SK-N-SH treated with all-trans-retinoic acid at 6 μM for 48 hours (cell line): ENCODE results near the gene SLX4IP.

Source experiments
- ATAC-seq: fragments of 200-7000 bp; cut with Tn5 transposase; 3 replicates; pipeline ENCODE4 v1.9.1; 2020; ENCODE audit warnings: mild to moderate bottlenecking, moderate library complexity
- ARNTL ChIP-seq: fragments of 450-650 bp; formaldehyde crosslinking; IDR thresholded peaks from 2 replicates; pipeline ENCODE4 v1.5.0; 2020; ENCODE audit warnings: low read depth, mild to moderate bottlenecking, moderate library complexity, borderline replicate concordance
- BACH2 ChIP-seq: fragments of 250-450 bp; sonication (Bioruptor Pico); IDR thresholded peaks from 2 replicates; pipeline ENCODE4 v1.9.0; 2021; ENCODE audit warnings: mild to moderate bottlenecking, borderline replicate concordance
- CREB5 ChIP-seq: fragments of 250-450 bp; sonication (Bioruptor Pico); IDR thresholded peaks from 2 replicates; pipeline ENCODE4 v1.5.1; 2020; ENCODE audit warnings: low read depth, mild to moderate bottlenecking, moderate library complexity
- CSDC2 ChIP-seq: fragments of 250-450 bp; sonication (Bioruptor Pico); IDR thresholded peaks from 2 replicates; pipeline ENCODE4 v1.5.0; 2020; ENCODE audit warnings: mild to moderate bottlenecking, moderate library complexity
- ESRRG ChIP-seq: fragments of 250-450 bp; sonication (Bioruptor Pico); IDR thresholded peaks from 2 replicates; pipeline ENCODE4 v1.6.1; 2021; ENCODE audit warnings: mild to moderate bottlenecking
- GLIS3 ChIP-seq: fragments of 250-450 bp; sonication (Bioruptor Pico); IDR thresholded peaks from 2 replicates; pipeline ENCODE4 v1.5.0; 2020; ENCODE audit warnings: mild to moderate bottlenecking, moderate library complexity
- ISL1 ChIP-seq: fragments of 250-450 bp; sonication (Bioruptor Pico); IDR thresholded peaks from 2 replicates; pipeline ENCODE4 v2.1.2; 2022; ENCODE audit warnings: mild to moderate bottlenecking, moderate library complexity
- OSR1 ChIP-seq: fragments of 250-450 bp; sonication (Bioruptor Pico); IDR thresholded peaks from 2 replicates; pipeline ENCODE4 v1.8.0; 2022; ENCODE audit warnings: moderate library complexity, mild to moderate bottlenecking, inconsistent platforms
- PPARA ChIP-seq: fragments of 250-450 bp; sonication (Bioruptor Pico); IDR thresholded peaks from 2 replicates; pipeline ENCODE4 v1.5.0; 2020; ENCODE audit warnings: mild to moderate bottlenecking, borderline replicate concordance
- RARB ChIP-seq: fragments of 250-450 bp; sonication (Bioruptor Pico); IDR thresholded peaks from 2 replicates; pipeline ENCODE4 v1.8.0; 2021; ENCODE audit warnings: mild to moderate bottlenecking, moderate library complexity
- SNAI2 ChIP-seq: fragments of 250-450 bp; sonication (Bioruptor Pico); IDR thresholded peaks from 2 replicates; pipeline ENCODE4 v1.5.0; 2020; ENCODE audit warnings: mild to moderate bottlenecking, moderate library complexity
- TCF4 ChIP-seq: fragments of 250-450 bp; sonication (Bioruptor Pico); IDR thresholded peaks from 2 replicates; pipeline ENCODE4 v1.8.0; 2021; ENCODE audit warnings: mild to moderate bottlenecking, moderate library complexity, borderline replicate concordance
- TOX ChIP-seq: fragments of 250-450 bp; sonication (Bioruptor Pico); IDR thresholded peaks from 2 replicates; pipeline ENCODE4 v1.8.0; 2021; ENCODE audit warnings: mild to moderate bottlenecking, moderate library complexity, borderline replicate concordance
- TSHZ2 ChIP-seq: fragments of 250-450 bp; sonication (Bioruptor Pico); IDR thresholded peaks from 2 replicates; pipeline ENCODE4 v1.5.0; 2020; ENCODE audit warnings: mild to moderate bottlenecking, moderate library complexity
- ZFP30 ChIP-seq: fragments of 450-650 bp; formaldehyde crosslinking; IDR thresholded peaks from 2 replicates; pipeline ENCODE4 v1.5.0; 2022; ENCODE audit warnings: mild to moderate bottlenecking, moderate library complexity
- ZNF565 ChIP-seq: fragments of 450-650 bp; formaldehyde crosslinking; conservative IDR thresholded peaks from 2 replicates; pipeline ENCODE4 v1.5.0; 2020; ENCODE audit warnings: low read depth, mild to moderate bottlenecking, moderate library complexity
- ZNF70 ChIP-seq: fragments of 450-650 bp; formaldehyde crosslinking; IDR thresholded peaks from 2 replicates; pipeline ENCODE4 v1.5.0; 2020; ENCODE audit warnings: mild to moderate bottlenecking, moderate library complexity
- ZNF8 ChIP-seq: fragments of 450-650 bp; formaldehyde crosslinking; IDR thresholded peaks from 2 replicates; pipeline ENCODE4 v1.5.0; 2020; ENCODE audit warnings: mild to moderate bottlenecking, moderate library complexity
- TF ChIP-seq, protein P1 (sequence below): fragments of 250-450 bp; sonication (Bioruptor Pico); IDR thresholded peaks from 2 replicates; pipeline ENCODE4 v1.5.1; 2021; ENCODE audit warnings: mild to moderate bottlenecking, moderate library complexity
- TF ChIP-seq, protein P2 (sequence below): fragments of 250-450 bp; sonication (Bioruptor Pico); IDR thresholded peaks from 2 replicates; pipeline ENCODE4 v1.8.0; 2020; ENCODE audit warnings: mild to moderate bottlenecking, moderate library complexity, borderline replicate concordance
- TF ChIP-seq, protein P3 (sequence below): fragments of 250-450 bp; sonication (Bioruptor Pico); IDR thresholded peaks from 2 replicates; pipeline ENCODE4 v1.8.0; 2021; ENCODE audit warnings: low read depth, mild to moderate bottlenecking, moderate library complexity, borderline replicate concordance

The SLX4IP gene

GRCh38 chr20:10454151-10454750 lies 19.1 kb downstream of the SLX4IP start:
- no peak for TF ChIP-seq OSR1 (CRISPR knock-in tag)
- no peak for TF ChIP-seq ISL1 (CRISPR knock-in tag)
- TF ChIP-seq PPARA (CRISPR knock-in tag), result no peak
- no peak for TF ChIP-seq CSDC2
- TF ChIP-seq ZNF8 (CRISPR knock-in tag), result no peak
- no peak for TF ChIP-seq SNAI2 (CRISPR knock-in tag)
- TF ChIP-seq ESRRG (CRISPR knock-in tag), result no peak
- TF ChIP-seq ZNF70, result no peak
- TF ChIP-seq, all 23 proteins: peak for 0
- no peak for ATAC-seq

DNA sequence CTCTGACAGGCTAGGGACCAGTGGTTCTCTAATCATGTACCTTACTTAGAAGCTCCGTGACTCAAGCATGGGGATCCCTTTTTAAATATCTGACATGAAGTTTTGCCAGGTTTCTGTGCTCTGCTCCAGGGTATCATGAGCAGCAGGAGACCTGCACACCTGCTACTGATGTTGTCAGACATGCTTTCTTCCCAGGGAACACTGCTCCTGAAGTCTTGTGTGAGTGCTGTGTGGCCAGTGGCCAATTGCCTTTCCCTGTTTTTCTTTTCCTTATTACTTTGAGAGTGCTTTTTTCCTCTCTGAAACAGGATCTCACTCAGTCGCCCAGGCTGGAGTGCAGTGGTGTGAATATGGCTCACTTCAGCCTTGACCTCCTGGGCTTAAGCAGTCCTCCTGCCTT lies 26.4 kb downstream of the SLX4IP start:
- TF ChIP-seq CSDC2 (no peak), SNAI2 (CRISPR knock-in tag) (no peak), RARB (CRISPR knock-in tag) (no peak), ZNF565 (CRISPR knock-in tag) (no peak), ESRRG (CRISPR knock-in tag) (no peak), GLIS3 (no peak)
- TF ChIP-seq, protein P1, sequence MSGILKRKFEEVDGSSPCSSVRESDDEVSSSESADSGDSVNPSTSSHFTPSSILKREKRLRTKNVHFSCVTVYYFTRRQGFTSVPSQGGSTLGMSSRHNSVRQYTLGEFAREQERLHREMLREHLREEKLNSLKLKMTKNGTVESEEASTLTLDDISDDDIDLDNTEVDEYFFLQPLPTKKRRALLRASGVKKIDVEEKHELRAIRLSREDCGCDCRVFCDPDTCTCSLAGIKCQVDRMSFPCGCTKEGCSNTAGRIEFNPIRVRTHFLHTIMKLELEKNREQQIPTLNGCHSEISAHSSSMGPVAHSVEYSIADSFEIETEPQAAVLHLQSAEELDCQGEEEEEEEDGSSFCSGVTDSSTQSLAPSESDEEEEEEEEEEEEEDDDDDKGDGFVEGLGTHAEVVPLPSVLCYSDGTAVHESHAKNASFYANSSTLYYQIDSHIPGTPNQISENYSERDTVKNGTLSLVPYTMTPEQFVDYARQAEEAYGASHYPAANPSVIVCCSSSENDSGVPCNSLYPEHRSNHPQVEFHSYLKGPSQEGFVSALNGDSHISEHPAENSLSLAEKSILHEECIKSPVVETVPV, result no peak
- TF ChIP-seq, all 23 proteins: peak for 0
- ATAC-seq, result no peak

DNA sequence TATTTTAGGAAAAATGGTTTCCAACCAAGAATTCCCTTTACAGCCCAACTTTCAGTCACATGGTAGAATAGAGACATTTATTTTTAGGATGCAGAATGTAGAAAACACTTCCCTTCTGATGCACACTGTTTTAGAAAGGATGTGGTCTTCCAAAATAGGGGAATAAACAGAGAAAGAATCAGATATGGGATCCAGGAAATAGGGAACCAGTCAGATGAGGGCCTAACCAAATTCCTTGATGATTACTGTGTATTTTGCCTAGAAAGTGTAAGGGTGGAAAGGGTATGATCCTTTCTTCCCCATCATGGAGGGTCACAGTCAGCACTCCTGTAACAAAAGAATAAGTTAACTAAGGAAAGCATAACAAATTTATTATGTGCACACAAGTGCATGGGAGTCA lies 27.4 kb downstream of the SLX4IP start:
- TF ChIP-seq CREB5 (CRISPR knock-in tag) (no peak), ZNF8 (CRISPR knock-in tag) (no peak), TSHZ2 (no peak), TCF4 (CRISPR knock-in tag) (no peak), OSR1 (CRISPR knock-in tag) (no peak), SNAI2 (CRISPR knock-in tag) (no peak), GLIS3 (no peak), ZFP30 (CRISPR knock-in tag) (no peak), TOX (CRISPR knock-in tag) (no peak), RARB (CRISPR knock-in tag) (no peak), ARNTL (CRISPR knock-in tag) (no peak), ZNF70 (no peak), BACH2 (CRISPR knock-in tag) (no peak), ZNF565 (CRISPR knock-in tag) (no peak), CSDC2 (no peak), ISL1 (CRISPR knock-in tag) (no peak)
- TF ChIP-seq, protein P1, result no peak
- TF ChIP-seq, protein P2, sequence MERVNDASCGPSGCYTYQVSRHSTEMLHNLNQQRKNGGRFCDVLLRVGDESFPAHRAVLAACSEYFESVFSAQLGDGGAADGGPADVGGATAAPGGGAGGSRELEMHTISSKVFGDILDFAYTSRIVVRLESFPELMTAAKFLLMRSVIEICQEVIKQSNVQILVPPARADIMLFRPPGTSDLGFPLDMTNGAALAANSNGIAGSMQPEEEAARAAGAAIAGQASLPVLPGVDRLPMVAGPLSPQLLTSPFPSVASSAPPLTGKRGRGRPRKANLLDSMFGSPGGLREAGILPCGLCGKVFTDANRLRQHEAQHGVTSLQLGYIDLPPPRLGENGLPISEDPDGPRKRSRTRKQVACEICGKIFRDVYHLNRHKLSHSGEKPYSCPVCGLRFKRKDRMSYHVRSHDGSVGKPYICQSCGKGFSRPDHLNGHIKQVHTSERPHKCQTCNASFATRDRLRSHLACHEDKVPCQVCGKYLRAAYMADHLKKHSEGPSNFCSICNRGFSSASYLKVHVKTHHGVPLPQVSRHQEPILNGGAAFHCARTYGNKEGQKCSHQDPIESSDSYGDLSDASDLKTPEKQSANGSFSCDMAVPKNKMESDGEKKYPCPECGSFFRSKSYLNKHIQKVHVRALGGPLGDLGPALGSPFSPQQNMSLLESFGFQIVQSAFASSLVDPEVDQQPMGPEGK (CRISPR knock-in tag), result no peak
- TF ChIP-seq, protein P3, sequence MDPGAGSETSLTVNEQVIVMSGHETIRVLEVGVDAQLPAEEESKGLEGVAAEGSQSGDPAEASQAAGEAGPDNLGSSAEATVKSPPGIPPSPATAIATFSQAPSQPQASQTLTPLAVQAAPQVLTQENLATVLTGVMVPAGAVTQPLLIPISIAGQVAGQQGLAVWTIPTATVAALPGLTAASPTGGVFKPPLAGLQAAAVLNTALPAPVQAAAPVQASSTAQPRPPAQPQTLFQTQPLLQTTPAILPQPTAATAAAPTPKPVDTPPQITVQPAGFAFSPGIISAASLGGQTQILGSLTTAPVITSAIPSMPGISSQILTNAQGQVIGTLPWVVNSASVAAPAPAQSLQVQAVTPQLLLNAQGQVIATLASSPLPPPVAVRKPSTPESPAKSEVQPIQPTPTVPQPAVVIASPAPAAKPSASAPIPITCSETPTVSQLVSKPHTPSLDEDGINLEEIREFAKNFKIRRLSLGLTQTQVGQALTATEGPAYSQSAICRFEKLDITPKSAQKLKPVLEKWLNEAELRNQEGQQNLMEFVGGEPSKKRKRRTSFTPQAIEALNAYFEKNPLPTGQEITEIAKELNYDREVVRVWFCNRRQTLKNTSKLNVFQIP (CRISPR knock-in tag), result no peak
- TF ChIP-seq, all 23 proteins: peak for 0
- no peak for ATAC-seq
